Ovary (tissue), 9 donors: ENCODE measurements around the gene E2F4. TPM values are rescaled to one million over a fixed set of nuclear protein-coding genes. Genes with fewer than 3 reads are reported as not detected.
A peak's percentile ranks its signal among the peaks of the same experiment; 100 is the strongest.

Experiments used
- DNase-seq, 5 donors: peaks; one replicate each; pipeline ENCODE4 v3.0.0-alpha.2; 2019 to 2020
- H3K27ac ChIP-seq, 2 donors: fragments of 200-600 bp; one replicate each; pipeline versions ENCODE4 v1.5.1 to v1.8.0; 2019 to 2022
- H3K27me3 ChIP-seq: fragments of 200-600 bp; one replicate; pipeline ENCODE4 v1.8.0; 2022
- H3K36me3 ChIP-seq: fragments of 200-600 bp; sonication (generic); one replicate; pipeline ENCODE4 v1.5.1; 2019
- H3K4me1 ChIP-seq: one replicate; pipeline ENCODE4 v1.8.1; 2013; ENCODE audit warnings: mild to moderate bottlenecking, moderate library complexity; ENCODE audit not compliant: insufficient read depth
- H3K4me3 ChIP-seq: fragments of 200-600 bp; sonication (generic); one replicate; pipeline ENCODE4 v1.5.1; 2017
- H3K9me3 ChIP-seq, 2 donors: fragments of 200-600 bp in 1 of 2; sonication (generic) in 1 of 2; one replicate each; pipeline versions ENCODE4 v1.5.1 to v1.8.1; 2013 to 2019; ENCODE audit warnings: mild to moderate bottlenecking in 1 of 2, moderate library complexity in 1 of 2
- CTCF ChIP-seq, 3 donors: fragments of 450-650 bp in 2 of 3; fragments of 200-600 bp in 1 of 3; IDR thresholded peaks; one replicate each; pipeline versions ENCODE4 v1.5.1 to v1.8.0; 2016 to 2022; ENCODE audit warnings: antibody characterized with exemption in 3 of 3, mild to moderate bottlenecking in 1 of 3
- EP300 ChIP-seq: sonication (generic); formaldehyde crosslinking; IDR thresholded peaks from one replicate; pipeline ENCODE4 v1.6.1; 2017; ENCODE audit warnings: antibody characterized with exemption
- POLR2A ChIP-seq: fragments of 450-650 bp; IDR thresholded peaks from one replicate; pipeline ENCODE4 v1.6.1; 2017; ENCODE audit warnings: antibody characterized with exemption, mild to moderate bottlenecking, moderate library complexity
- WGBS, 3 donors: extraction: QIAGEN DNeasy Blood & Tissue Kit in 1 of 3; methylation state at CpG; one replicate each; pipeline versions ENCODE4 v1.1.5 to v1.1.7; 2013 to 2017; 5-methylcytosine and 5-hydroxymethylcytosine counted together
- intact Hi-C, 4 donors: fragments of 100-400 bp; cut with DNase I; formaldehyde crosslinking; loops; one replicate each; pipeline versions ENCODE4 v1.11.0 to v1.15.1; 2022 to 2023
- polyA plus RNA-seq, 2 donors: library from polyadenylated mRNA; stranded (reverse); fragments of 200-250 nt in 1 of 2; fragments of 350-450 nt in 1 of 2; fragmentation: Illumina TruSeq in 1 of 2; extraction: RNeasy Lipid Tissue Mini Kit (QIAGEN cat#74804) in 1 of 2; gene quantifications; one replicate each; pipeline ENCODE4 v1.2.3, GENCODE V29; 2013 to 2014
- total RNA-seq, 7 donors: library from RNA; depleted of rRNA in 2 of 7; stranded (reverse); fragments of >200 nt in 2 of 7; fragmentation: NEBNext Ultra II Directional in 3 of 7; extraction: Animal tissue kit (Norgen Biotek cat#: 25700) in 3 of 7; gene quantifications; one replicate each; pipeline versions ENCODE4 v1.1.0 to v1.2.4, GENCODE V29; 2016 to 2023
- donor health status: DM: no; HTN: no; CAD: no; lungs with moderate emphysema.
- donor health status: DM: no; HTN: no; CAD: no.
- donor health status: Bipolar disorder and iron deficiency.
- donor health status: DM: yes; HTN: yes; CAD: no.
- donor health status: DM: no; HTN: no; CAD: no.
- donor health status: DM: yes; HTN: yes; CAD: no.

The E2F4 gene
- total and polyA plus RNA-seq, 9 donors = 17.6 to 75.7 (median 49.7) TPM

- peak in 3 of 5 donors; percentile 44 to 66 (median 55) for DNase-seq
- TF ChIP-seq CTCF (IDR thresholded peaks at IDR 0.05) (no peak), EP300 (no peak), POLR2A (no peak)
- Histone ChIP-seq H3K9me3 (no peaks in the 10 kb centered on the region), H3K4me3 (peak within 1 kb of the TSS; percentile 4), H3K4me1 (peaks cover 1% of the 10 kb centered on the region), H3K36me3 (no peaks in the 10 kb centered on the region), H3K27me3 (no peaks in the 10 kb centered on the region), H3K27ac (no peak within 1 kb of the TSS)
- intact Hi-C loops = no loop called here
- 18 to 24% (median 22%) methylated on average over 43 to 61 of the region's 61 CpGs for WGBS, 3 donors
Measured at GRCh38 chr16:67199011-67199807, 7.3 kb downstream of the E2F4 start, which contains the start of gene ELMO3. TSS of gene ELMO3 (plus strand) at chr16:67199131. CDS start at chr16:67199327, 196 bp downstream.

- peak in 2 of 5 donors; percentile 37 to 65 for DNase-seq
- intact Hi-C loops = no loop called here
- Histone ChIP-seq H3K27ac (no peak overlapping the region), H3K4me3 (peak overlapping the region; percentile 4), H3K9me3 (no peaks in the 10 kb centered on the region), H3K4me1 (peaks cover 1% of the 10 kb centered on the region), H3K36me3 (no peaks in the 10 kb centered on the region), H3K27me3 (no peaks in the 10 kb centered on the region)
- no peak for TF ChIP-seq CTCF (IDR thresholded peaks at IDR 0.05)
- no peak for TF ChIP-seq EP300
- no peak for TF ChIP-seq POLR2A
- WGBS, 3 donors = 21 to 29% (median 23%) methylated on average over 21 to 22 of the region's 22 CpGs
Measured at GRCh38 chr16:67199808-67200198, 7.8 kb downstream of the E2F4 start.

GRCh38 chr16:67200491-67200890 is 8.5 kb downstream of the E2F4 start:
- DNase-seq = no peak
- H3K9me3 ChIP-seq = no peaks in the 10 kb centered on the region
- H3K36me3 ChIP-seq = no peaks in the 10 kb centered on the region
- WGBS, 3 donors = 85 to 89% (median 88%) methylated on average over 8 of the region's 8 CpGs
- H3K4me1 ChIP-seq = peaks cover 1% of the 10 kb centered on the region
- TF ChIP-seq POLR2A = no peak
- no peak for TF ChIP-seq CTCF (IDR thresholded peaks at IDR 0.05)
- TF ChIP-seq EP300 = no peak
- intact Hi-C loops = no loop called here
- no peak overlapping the region for H3K4me3 ChIP-seq
- H3K27ac ChIP-seq = no peak overlapping the region
- H3K27me3 ChIP-seq = no peaks in the 10 kb centered on the region

GRCh38 chr16:67201411-67202345 is 9.7 kb downstream of the E2F4 start:
- Histone ChIP-seq H3K9me3 (no peaks in the 10 kb centered on the region), H3K27me3 (no peaks in the 10 kb centered on the region), H3K4me3 (no peak overlapping the region), H3K4me1 (peaks cover 1% of the 10 kb centered on the region), H3K27ac (no peak overlapping the region), H3K36me3 (no peaks in the 10 kb centered on the region)
- TF ChIP-seq EP300 (no peak), CTCF (IDR thresholded peaks at IDR 0.05) (no peak), POLR2A (no peak)
- no peak for DNase-seq
- 89 to 92% (median 91%) methylated on average over 39 to 40 of the region's 40 CpGs for WGBS, 3 donors
- intact Hi-C loops = no loop called here
